NCI-H226 (cell line): Measurements from ENCODE around the gene CDSN.
"Not testable (repeated sequence)": the region's sequence is repeated elsewhere in the genome, so short reads cannot be mapped to it uniquely, and the experiment has no call there.

ENCODE experiments used
- DNase-seq: peaks from one replicate; pipeline ENCODE4 v3.0.0-alpha.2; 2015

Gene CDSN

GRCh38 chr6:31081872-31082271 lies 38.4 kb downstream of the CDSN start:
- no peak for DNase-seq

GRCh38 chr6:31079656-31080261 lies 40.5 kb downstream of the CDSN start:
- peak; percentile 41 for DNase-seq

GRCh38 chr6:31076611-31077010 lies 43.6 kb downstream of the CDSN start:
- DNase-seq, result no peak

- DNase-seq, result peak; percentile 41
These were observed 44.7 kb downstream of the CDSN start for GRCh38 chr6:31075528-31075927.

GRCh38 chr6:31074401-31074800 lies 45.8 kb downstream of the CDSN start:
- no peak for DNase-seq

- DNase-seq, result peak; percentile 74
These were observed 49.5 kb downstream of the CDSN start for GRCh38 chr6:31070711-31071197.

GRCh38 chr6:31068669-31069340 lies 51.4 kb downstream of the CDSN start:
- DNase-seq, result peak; percentile 61

- DNase-seq, result not testable (repeated sequence)
These were observed 52.2 kb downstream of the CDSN start for GRCh38 chr6:31067891-31068668.

- DNase-seq, result not testable (repeated sequence)
These were observed 53.2 kb downstream of the CDSN start for GRCh38 chr6:31067028-31067427.

- no peak for DNase-seq
These were observed 54.7 kb downstream of the CDSN start for GRCh38 chr6:31065556-31065955.
